Measurements from ENCODE around the gene SCAI. TPM values are rescaled to one million over a fixed set of nuclear protein-coding genes. Genes with fewer than 3 reads are reported as not detected.

Gene SCAI
- total RNA-seq = 4.0 and 10.4 TPM in 2 replicates

DNA sequence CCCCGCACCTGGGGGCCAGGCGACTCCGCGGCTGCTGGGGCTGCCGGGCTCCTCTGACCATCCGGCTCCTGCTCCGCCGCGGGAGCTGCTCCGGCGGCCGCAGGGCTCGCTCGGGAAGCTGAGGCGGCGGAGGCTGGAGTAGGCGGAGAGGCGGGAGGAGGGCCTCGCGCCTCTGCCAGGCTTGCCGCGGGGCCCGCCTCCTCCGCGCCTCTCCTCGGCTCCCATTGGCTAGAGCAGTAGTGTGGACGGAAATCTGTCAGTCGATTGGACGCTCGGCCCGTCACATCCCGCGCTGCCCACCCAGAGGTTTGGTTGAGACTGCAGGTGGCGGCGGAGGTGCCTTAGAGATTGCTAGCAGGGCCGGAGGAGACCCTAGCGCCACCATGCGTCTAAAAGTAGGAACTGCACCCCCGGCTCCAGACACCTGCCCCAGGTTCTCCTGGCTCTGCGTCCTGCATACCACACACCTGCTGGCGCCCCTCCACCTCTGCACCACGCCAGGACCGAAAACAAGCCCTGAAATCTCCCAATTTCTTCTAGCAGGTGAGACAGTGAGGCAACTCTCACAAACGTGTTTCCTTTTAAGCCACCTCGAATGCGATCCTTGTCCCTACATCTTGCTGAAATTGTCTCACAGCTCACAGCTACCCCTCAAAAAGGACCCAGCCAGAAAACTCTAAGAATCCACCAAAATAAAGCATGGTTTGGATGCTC, at the start of gene SCAI:
SCAI (minus strand) TSS at position 152 of the 714 bp plus-strand sequence; CDS start at position 61, 91 bp downstream.

DNA sequence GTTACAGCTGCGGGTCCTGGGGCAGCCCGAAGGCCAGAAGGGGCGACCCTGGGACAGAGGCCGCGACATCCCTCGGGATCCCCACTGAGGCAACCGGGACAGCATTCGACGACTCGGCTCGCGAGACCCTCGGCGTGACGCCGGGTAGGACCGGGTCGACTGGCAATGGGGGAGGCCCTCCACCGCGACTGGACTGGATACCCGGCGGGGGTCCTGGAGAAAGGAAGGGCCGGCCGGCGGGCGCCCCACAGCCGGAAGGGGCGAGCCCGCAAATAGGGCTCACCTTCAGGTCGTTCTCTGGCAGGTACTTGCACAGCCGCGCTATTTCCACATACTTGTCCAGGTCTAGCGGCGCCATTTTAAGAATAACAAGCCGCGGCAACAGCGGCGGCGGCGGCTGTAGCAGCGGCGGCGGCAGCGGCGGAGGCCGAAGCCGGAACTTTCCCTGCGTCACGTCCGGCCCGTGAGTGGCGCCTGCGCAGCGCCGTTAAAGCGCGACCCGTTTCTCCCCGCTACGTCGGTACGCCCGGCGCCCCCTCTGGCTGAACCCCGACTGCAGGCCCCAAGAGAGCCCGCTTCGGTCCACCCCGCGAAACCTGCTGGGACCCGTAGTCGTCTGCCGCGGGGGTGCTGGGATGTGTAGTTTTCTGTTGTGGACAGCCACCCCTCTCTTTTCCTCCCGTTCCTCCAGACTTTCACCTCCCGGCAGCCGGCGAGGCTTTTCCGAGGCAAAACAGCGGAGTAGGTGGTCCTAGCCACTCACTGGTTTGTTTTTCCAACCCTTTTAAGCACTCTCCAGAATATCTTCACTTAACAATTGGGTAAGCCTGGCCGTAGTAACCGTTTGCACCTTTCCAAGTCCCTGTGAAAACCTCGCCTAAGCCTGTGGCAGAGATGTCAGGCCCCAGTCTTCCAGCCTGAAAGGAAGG, 46.3 kb upstream of the SCAI start, which contains the start of gene PPP6C:
PPP6C (minus strand) TSS at position 443 of the 929 bp plus-strand sequence; CDS start at position 358, 85 bp downstream.

DNA sequence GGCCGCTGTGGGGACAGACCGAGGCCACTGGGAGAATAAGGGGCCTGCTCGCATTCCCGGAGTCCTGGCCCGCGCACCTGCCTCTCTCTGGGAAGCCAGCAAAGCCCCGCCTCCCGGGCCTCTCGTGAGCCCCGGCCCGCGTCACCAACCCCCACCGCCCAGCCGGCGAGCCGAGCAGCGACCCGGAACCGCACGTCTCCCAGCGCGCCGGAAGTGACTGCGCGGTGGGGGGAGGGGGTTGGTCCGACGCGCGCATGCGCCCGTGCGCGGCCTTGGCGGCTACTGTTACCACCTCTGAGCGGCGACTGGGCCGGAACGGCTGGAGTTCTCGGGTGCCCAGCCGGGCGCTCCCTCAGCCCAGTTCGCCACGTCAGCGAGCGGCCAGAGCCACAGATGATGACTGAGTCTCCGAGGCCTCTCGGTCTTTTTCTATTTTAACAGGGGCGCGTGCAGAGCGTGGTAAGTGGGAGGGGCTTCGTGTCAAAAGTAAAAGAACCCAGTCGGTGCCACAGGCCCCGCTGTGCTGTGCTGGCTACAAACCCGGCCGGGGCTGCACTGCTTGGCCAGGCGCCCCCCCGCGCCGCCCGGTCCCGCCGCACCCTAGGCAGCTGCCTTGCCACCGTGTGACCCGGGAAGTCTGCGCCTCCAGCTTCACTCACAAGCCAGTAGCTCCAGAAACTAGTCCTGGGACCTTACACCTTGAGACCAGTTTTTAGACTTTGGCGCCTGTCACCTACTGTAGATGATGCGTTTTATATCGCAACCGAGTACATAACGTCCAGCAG, 202.2 kb downstream of the SCAI start, which contains the start of gene GOLGA1:
GOLGA1 (minus strand) TSS at position 190 of the 785 bp plus-strand sequence. CDS start 2,372 bp downstream, outside the sequence.

Other genes starting within 250 kb of the SCAI start
- gene GOLGA1, start 202.4 kb downstream of the SCAI start, total RNA-seq = 7.2 and 8.9 TPM in 2 replicates
- 20.7 and 32.9 TPM in 2 replicates for gene PPP6C, start 46.3 kb upstream of the SCAI start, total RNA-seq
- 12.5 and 27.3 TPM in 2 replicates for gene RABEPK, start 57.0 kb upstream of the SCAI start, total RNA-seq
- 263 and 482 TPM in 2 replicates for gene HSPA5, start 97.8 kb upstream of the SCAI start, total RNA-seq
- 24.0 and 32.0 TPM in 2 replicates for gene GAPVD1, start 118.3 kb upstream of the SCAI start, total RNA-seq

All from epithelial cell of alveolus of lung (primary cell).